ENCODE results near the gene KIAA1217. TPM values are rescaled to one million over a fixed set of nuclear protein-coding genes. Genes with fewer than 3 reads are reported as not detected.

The KIAA1217 gene, protein sequence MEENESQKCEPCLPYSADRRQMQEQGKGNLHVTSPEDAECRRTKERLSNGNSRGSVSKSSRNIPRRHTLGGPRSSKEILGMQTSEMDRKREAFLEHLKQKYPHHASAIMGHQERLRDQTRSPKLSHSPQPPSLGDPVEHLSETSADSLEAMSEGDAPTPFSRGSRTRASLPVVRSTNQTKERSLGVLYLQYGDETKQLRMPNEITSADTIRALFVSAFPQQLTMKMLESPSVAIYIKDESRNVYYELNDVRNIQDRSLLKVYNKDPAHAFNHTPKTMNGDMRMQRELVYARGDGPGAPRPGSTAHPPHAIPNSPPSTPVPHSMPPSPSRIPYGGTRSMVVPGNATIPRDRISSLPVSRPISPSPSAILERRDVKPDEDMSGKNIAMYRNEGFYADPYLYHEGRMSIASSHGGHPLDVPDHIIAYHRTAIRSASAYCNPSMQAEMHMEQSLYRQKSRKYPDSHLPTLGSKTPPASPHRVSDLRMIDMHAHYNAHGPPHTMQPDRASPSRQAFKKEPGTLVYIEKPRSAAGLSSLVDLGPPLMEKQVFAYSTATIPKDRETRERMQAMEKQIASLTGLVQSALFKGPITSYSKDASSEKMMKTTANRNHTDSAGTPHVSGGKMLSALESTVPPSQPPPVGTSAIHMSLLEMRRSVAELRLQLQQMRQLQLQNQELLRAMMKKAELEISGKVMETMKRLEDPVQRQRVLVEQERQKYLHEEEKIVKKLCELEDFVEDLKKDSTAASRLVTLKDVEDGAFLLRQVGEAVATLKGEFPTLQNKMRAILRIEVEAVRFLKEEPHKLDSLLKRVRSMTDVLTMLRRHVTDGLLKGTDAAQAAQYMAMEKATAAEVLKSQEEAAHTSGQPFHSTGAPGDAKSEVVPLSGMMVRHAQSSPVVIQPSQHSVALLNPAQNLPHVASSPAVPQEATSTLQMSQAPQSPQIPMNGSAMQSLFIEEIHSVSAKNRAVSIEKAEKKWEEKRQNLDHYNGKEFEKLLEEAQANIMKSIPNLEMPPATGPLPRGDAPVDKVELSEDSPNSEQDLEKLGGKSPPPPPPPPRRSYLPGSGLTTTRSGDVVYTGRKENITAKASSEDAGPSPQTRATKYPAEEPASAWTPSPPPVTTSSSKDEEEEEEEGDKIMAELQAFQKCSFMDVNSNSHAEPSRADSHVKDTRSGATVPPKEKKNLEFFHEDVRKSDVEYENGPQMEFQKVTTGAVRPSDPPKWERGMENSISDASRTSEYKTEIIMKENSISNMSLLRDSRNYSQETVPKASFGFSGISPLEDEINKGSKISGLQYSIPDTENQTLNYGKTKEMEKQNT (N-terminal part only)
- polyA plus RNA-seq: 66.9 and 73.0 TPM in 2 replicates

DNA sequence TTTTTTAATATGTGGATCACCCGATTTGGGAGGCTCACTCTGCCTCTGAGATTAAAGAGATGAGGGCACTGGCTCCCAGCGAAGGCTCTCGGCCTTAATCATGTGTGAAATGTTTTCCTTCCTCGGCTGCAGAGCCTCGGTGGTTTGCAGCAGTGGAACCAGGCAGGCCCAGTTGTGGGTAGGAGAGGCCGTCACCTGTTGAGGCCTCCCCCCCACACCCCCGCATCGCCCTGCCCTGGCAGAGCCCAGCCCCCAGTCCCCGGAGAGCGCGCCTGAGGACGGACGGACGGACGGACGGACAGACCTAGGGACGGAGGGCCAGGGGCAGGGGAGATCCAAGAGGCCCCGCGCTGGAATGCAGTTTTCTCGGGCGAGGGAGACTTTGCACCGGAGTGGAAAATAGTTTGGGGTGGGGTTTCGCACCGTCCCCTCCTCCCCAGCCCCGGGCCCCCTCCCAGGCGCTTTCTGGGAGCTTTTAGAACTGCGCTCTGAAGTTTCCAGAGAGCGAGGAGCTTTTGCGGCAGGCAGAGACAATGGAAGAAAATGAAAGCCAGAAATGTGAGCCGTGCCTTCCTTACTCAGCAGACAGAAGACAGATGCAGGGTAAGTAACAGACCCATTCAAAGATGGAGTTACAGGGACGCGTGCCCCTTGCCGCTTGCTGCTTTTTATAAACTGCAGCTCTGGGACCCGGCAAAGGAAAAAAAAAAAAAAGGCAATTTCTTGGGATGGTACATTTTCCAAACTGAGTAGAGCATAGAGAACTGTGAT lies at the start of gene KIAA1217:
TSS of gene KIAA1217 (plus strand) at position 478 of the 771 bp plus-strand sequence. CDS start at position 534, 56 bp downstream.

